IMR-90 (cell line): Measurements from ENCODE around the gene ABTB1. TPM values are rescaled to one million over a fixed set of nuclear protein-coding genes. Genes with fewer than 3 reads are reported as not detected.

Experiments used
- ATAC-seq: fragments of 200-7000 bp; cut with Tn5 transposase; 2 replicates; pipeline ENCODE4 v1.9.1; 2020; ENCODE audit warnings: low read depth, mild to moderate bottlenecking, moderate library complexity
- BruUV-seq: library from RNA; stranded (reverse); fragments of 400-500 nt; replicated peaks from 2 replicates; lab custom pipeline; 2021; lab: Mats Ljungman, UMichigan
- CTCF ChIA-PET: fragments of 300-600 bp; formaldehyde crosslinking; extraction: SDS; loops from one replicate; lab custom pipeline; 2021; ENCODE audit warnings: antibody characterized with exemption; lab: Yijun Ruan, JAX
- POLR2A ChIA-PET: fragments of 300-600 bp; sonication (Branson Sonifier 250); formaldehyde crosslinking; loops from one replicate; lab custom pipeline; 2022; ENCODE audit warnings: antibody characterized with exemption; ENCODE audit not compliant: unreplicated experiment; lab: Charles Lee
- DNase-seq: peaks from one replicate; pipeline ENCODE4 v3.0.0; 2013
- H2AFZ ChIP-seq: replicated peaks from 2 replicates; pipeline ENCODE3; 2013; ENCODE audit warnings: low read length, mild to moderate bottlenecking; ENCODE audit not compliant: poor library complexity
- H2AK5ac ChIP-seq: 2 replicates; pipeline ENCODE4 v1.6.1; 2013; ENCODE audit warnings: low read depth, low read length, inconsistent platforms
- H2AK9ac ChIP-seq: replicated peaks from 2 replicates; pipeline ENCODE3; 2013; ENCODE audit warnings: mild to moderate bottlenecking, low read depth, low read length, moderate library complexity; ENCODE audit not compliant: poor library complexity
- H2BK120ac ChIP-seq: 2 replicates; pipeline ENCODE4 v1.6.1; 2013; ENCODE audit warnings: low read depth, low read length, inconsistent platforms
- H2BK15ac ChIP-seq: 3 replicates; pipeline ENCODE4 v1.6.1; 2013; ENCODE audit warnings: low read depth, low read length, inconsistent platforms
- H2BK20ac ChIP-seq: 2 replicates; pipeline ENCODE4 v1.6.1; 2013; ENCODE audit warnings: low read depth, mild to moderate bottlenecking, inconsistent platforms, low read length, moderate library complexity
- H2BK5ac ChIP-seq: 2 replicates; pipeline ENCODE4 v1.6.1; 2013; ENCODE audit warnings: mild to moderate bottlenecking, low read depth, low read length, inconsistent platforms; ENCODE audit not compliant: poor library complexity, severe bottlenecking
- H3K14ac ChIP-seq: replicated peaks from 2 replicates; pipeline ENCODE4 v1.6.1; 2013; ENCODE audit warnings: low read depth, low read length, inconsistent platforms
- H3K18ac ChIP-seq: 2 replicates; pipeline ENCODE4 v1.6.1; 2013; ENCODE audit warnings: low read depth, low read length, control low read depth
- H3K23ac ChIP-seq: 2 replicates; pipeline ENCODE4 v1.6.1; 2013; ENCODE audit warnings: low read depth, low read length, inconsistent platforms
- H3K27ac ChIP-seq: 2 replicates; pipeline ENCODE4 v1.5.1; 2013; ENCODE audit warnings: mild to moderate bottlenecking, control low read depth, low read length; ENCODE audit not compliant: insufficient read depth
- H3K27me3 ChIP-seq: 2 replicates; pipeline ENCODE4 v1.6.1; 2013; ENCODE audit warnings: low read length; ENCODE audit not compliant: control insufficient read depth, insufficient read depth
- H3K36me3 ChIP-seq: 2 replicates; pipeline ENCODE4 v1.6.1; 2013; ENCODE audit warnings: low read length, mixed read lengths; ENCODE audit not compliant: control insufficient read depth, insufficient read depth
- H3K4ac ChIP-seq: 2 replicates; pipeline ENCODE4 v1.6.1; 2013; ENCODE audit warnings: low read depth, low read length, inconsistent platforms
- H3K4me1 ChIP-seq: 2 replicates; pipeline ENCODE4 v1.6.1; 2013; ENCODE audit warnings: low read length, mixed read lengths; ENCODE audit not compliant: control insufficient read depth, insufficient read depth
- H3K4me2 ChIP-seq: 2 replicates; pipeline ENCODE4 v1.6.1; 2013; ENCODE audit warnings: low read depth, mild to moderate bottlenecking, control low read depth, low read length, moderate library complexity
- H3K4me3 ChIP-seq: 2 replicates; pipeline ENCODE4 v1.5.1; 2013; ENCODE audit warnings: low read depth, mild to moderate bottlenecking, control low read depth, low read length, moderate library complexity; ENCODE audit not compliant: insufficient read depth
- H3K56ac ChIP-seq: 2 replicates; pipeline ENCODE4 v1.6.1; 2013; ENCODE audit warnings: low read length, inconsistent platforms; ENCODE audit not compliant: insufficient read depth; ENCODE audit errors: extremely low read depth
- H3K79me1 ChIP-seq, 2 experiments: 2 replicates each; pipeline ENCODE4 v1.6.1; 2013; ENCODE audit warnings: low read length in 2 of 2, inconsistent platforms in 1 of 2, low read depth in 1 of 2
- H3K9ac ChIP-seq: 2 replicates; pipeline ENCODE4 v1.6.1; 2013; ENCODE audit warnings: low read depth, low read length, control low read depth
- H3K9me1 ChIP-seq: 2 replicates; pipeline ENCODE4 v1.6.1; 2013; ENCODE audit warnings: low read length, inconsistent platforms; ENCODE audit not compliant: insufficient read depth
- H3K9me3 ChIP-seq: 2 replicates; pipeline ENCODE4 v1.6.1; 2013; ENCODE audit warnings: low read length; ENCODE audit not compliant: control insufficient read depth, insufficient read depth
- H4K20me1 ChIP-seq: 2 replicates; pipeline ENCODE4 v1.6.1; 2013; ENCODE audit warnings: low read length, inconsistent platforms; ENCODE audit not compliant: insufficient read depth
- H4K5ac ChIP-seq: 2 replicates; pipeline ENCODE4 v1.6.1; 2013; ENCODE audit warnings: mild to moderate bottlenecking, low read depth, low read length, control low read depth
- H4K8ac ChIP-seq, 2 experiments: 2 replicates each; pipeline ENCODE4 v1.6.1; 2013; ENCODE audit warnings: low read depth in 2 of 2, low read length in 2 of 2, control low read depth in 1 of 2, inconsistent platforms in 1 of 2
- H4K91ac ChIP-seq: 2 replicates; pipeline ENCODE4 v1.6.1; 2013; ENCODE audit warnings: low read depth, low read length, inconsistent platforms; ENCODE audit not compliant: insufficient read depth
- BHLHE40 ChIP-seq: fragments of 150-350 bp; IDR thresholded peaks from 2 replicates; pipeline ENCODE4 v1.6.1; 2016; ENCODE audit warnings: mild to moderate bottlenecking, low read depth, low read length
- CEBPB ChIP-seq: IDR thresholded peaks from 2 replicates; pipeline ENCODE4 v1.6.1; 2012; ENCODE audit warnings: low read depth, low read length, improper control_type of control experiment
- CHD1 ChIP-seq: IDR thresholded peaks from 2 replicates; pipeline ENCODE4 v1.6.1; 2012; ENCODE audit warnings: low read depth, low read length, improper control_type of control experiment
- FOS ChIP-seq: fragments of 150-350 bp; IDR thresholded peaks from 2 replicates; pipeline ENCODE4 v1.6.1; 2016; ENCODE audit warnings: low read depth, low read length
- MAFK ChIP-seq: IDR thresholded peaks from 2 replicates; pipeline ENCODE4 v1.6.1; 2012; ENCODE audit warnings: low read depth, low read length, improper control_type of control experiment
- MAZ ChIP-seq: IDR thresholded peaks from 2 replicates; pipeline ENCODE4 v1.6.1; 2012; ENCODE audit warnings: low read depth, mild to moderate bottlenecking, low read length, improper control_type of control experiment, moderate library complexity, borderline replicate concordance
- MXI1 ChIP-seq: IDR thresholded peaks from 2 replicates; pipeline ENCODE4 v1.6.1; 2012; ENCODE audit warnings: low read depth, mild to moderate bottlenecking, low read length, moderate library complexity, borderline replicate concordance
- NFE2L2 ChIP-seq: fragments of 150-350 bp; IDR thresholded peaks from 2 replicates; pipeline ENCODE4 v1.6.1; 2016; ENCODE audit warnings: low read depth, mild to moderate bottlenecking, low read length
- POLR2A ChIP-seq: IDR thresholded peaks from 2 replicates; pipeline ENCODE4 v1.6.1; 2012; ENCODE audit warnings: mild to moderate bottlenecking, low read depth, low read length
- RAD21 ChIP-seq: IDR thresholded peaks from 2 replicates; pipeline ENCODE4 v1.6.1; 2012; ENCODE audit warnings: low read length, improper control_type of control experiment
- RCOR1 ChIP-seq: IDR thresholded peaks from 2 replicates; pipeline ENCODE4 v1.6.1; 2012; ENCODE audit warnings: mild to moderate bottlenecking, low read length, improper control_type of control experiment; ENCODE audit not compliant: insufficient replicate concordance
- RFX5 ChIP-seq: IDR thresholded peaks from 2 replicates; pipeline ENCODE4 v1.8.0; 2012; ENCODE audit warnings: low read depth, mild to moderate bottlenecking, low read length, moderate library complexity
- SMC3 ChIP-seq: fragments of 150-350 bp; IDR thresholded peaks from 2 replicates; pipeline ENCODE4 v1.6.1; 2016; ENCODE audit warnings: low read depth, mild to moderate bottlenecking, antibody characterized with exemption, low read length, moderate library complexity
- WGBS, 2 experiments: methylation state at CpG; one replicate each; pipeline versions ENCODE4 v1.1.5 to v1.1.7; 2013; ENCODE audit warnings: missing lambda C conversion rate in 2 of 2; ENCODE audit not compliant: insufficient read length in 1 of 2; ENCODE audit errors: extremely low coverage in 2 of 2; 5-methylcytosine and 5-hydroxymethylcytosine counted together
- dilution Hi-C: fragments of 300-500 bp; cut with HindIII; formaldehyde crosslinking; loops from one replicate; pipeline ENCODE4 v1.14.3; 2018; ENCODE audit warnings: low sequenced_read_pairs; ENCODE audit not compliant: unreplicated experiment
- in situ Hi-C: fragments of 300-500 bp; cut with MboI; formaldehyde crosslinking; loops from 3 replicates; pipeline ENCODE4 v1.14.3; 2019; ENCODE audit warnings: low sequenced_read_pairs, inconsistent platforms, mixed read lengths
- intact Hi-C: fragments of 100-400 bp; cut with micrococcal nuclease; formaldehyde crosslinking; loops from 2 replicates; pipeline ENCODE4 v1.10.0; 2022
- polyA plus RNA-seq, 3 experiments: library from polyadenylated mRNA; depleted of rRNA; stranded (reverse); fragments of >200 nt; gene quantifications; 2 replicates each; pipeline ENCODE4 v1.2.3, GENCODE V29; 2012; ENCODE audit warnings: low replicate concordance in 1 of 3
- total RNA-seq: library from RNA; depleted of rRNA; stranded (reverse); fragments of >200 nt; gene quantifications from 2 replicates; pipeline ENCODE4 v1.2.3, GENCODE V29; 2012
- TF ChIP-seq, protein P1 (sequence below): fragments of 150-350 bp; IDR thresholded peaks from 2 replicates; pipeline ENCODE4 v1.6.1; 2017; ENCODE audit warnings: mild to moderate bottlenecking, antibody characterized with exemption, low read length, low read depth
- TF ChIP-seq, protein P2 (sequence below): conservative IDR thresholded peaks from 2 replicates; pipeline ENCODE4 v1.5.1; 2012; ENCODE audit warnings: mild to moderate bottlenecking, low read depth, low read length, improper control_type of control experiment

ABTB1 gene
- total and polyA plus RNA-seq, 2 of the 4 experiments (the other 2 are of a cell fraction): 3.2 to 23.0 TPM

DNA sequence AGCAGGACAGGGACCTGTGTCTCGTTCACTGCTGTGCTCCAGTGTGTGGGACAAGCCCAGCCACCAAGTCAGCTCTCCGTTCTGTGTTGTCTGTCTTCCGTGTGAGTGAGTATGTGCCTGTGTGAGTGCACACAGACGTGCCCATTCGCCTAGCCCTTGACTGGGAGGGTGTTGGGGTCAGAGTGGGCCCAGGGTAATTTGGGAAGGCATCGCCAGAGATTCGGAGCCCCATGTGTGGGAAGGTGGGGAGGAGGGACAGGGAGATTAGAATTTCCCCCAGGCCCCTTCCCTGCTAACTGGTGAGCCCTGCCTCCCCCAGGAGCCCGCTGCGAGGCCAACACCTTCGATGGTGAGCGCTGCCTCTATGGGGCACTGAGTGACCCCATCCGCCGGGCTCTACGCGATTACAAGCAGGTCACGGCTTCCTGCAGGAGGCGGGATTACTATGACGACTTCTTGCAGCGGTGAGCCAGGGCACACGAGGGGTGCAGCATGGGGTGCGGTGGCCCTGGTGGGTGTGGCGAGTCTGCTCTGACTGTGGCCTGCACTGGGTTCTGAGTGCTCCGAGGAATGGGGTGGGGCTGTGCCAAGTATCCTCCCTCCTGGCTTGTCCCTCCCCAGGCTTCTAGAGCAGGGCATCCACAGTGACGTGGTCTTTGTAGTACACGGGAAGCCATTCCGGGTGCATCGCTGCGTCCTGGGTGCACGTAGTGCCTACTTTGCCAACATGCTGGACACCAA, 3.1 kb downstream of the ABTB1 start:
- peaks cover 31% of the 10 kb centered on the region for H3K36me3 ChIP-seq
- no peak overlapping the region for H3K4me3 ChIP-seq
- ChIA-PET CTCF (no interaction called here), POLR2A (no interaction called here)
- peaks cover 19 to 33% of the 10 kb centered on the region in 2 experiments for H3K79me1 ChIP-seq
- no peak overlapping the region for H2BK15ac ChIP-seq
- no peak for DNase-seq
- no peak overlapping the region for H4K8ac ChIP-seq
- H2BK5ac ChIP-seq: no peak overlapping the region
- 93% methylated on average over 10 of the region's 29 CpGs; no CpG with 5 or more reads in 1 of the 2 experiments for WGBS, 2 experiments
- intact Hi-C loops: no loop called here
- no peak overlapping the region for H3K4me2 ChIP-seq
- no peak overlapping the region for H4K5ac ChIP-seq
- H3K4me1 ChIP-seq: peaks cover 10% of the 10 kb centered on the region
- BruUV-seq: no TSS peak
- no peak overlapping the region for H3K27ac ChIP-seq
- no peak overlapping the region for H3K4ac ChIP-seq
- no peaks in the 10 kb centered on the region; the same call in none of the 2 replicates for H4K20me1 ChIP-seq
- no peak overlapping the region for H3K14ac ChIP-seq
- no peak overlapping the region for H4K91ac ChIP-seq
- no peak overlapping the region for H3K18ac ChIP-seq
- no peak for ATAC-seq
- no peak overlapping the region for H3K9ac ChIP-seq
- H3K23ac ChIP-seq: no peak overlapping the region; the same call in 1 of the 2 replicates
- dilution Hi-C loops: no loop called here
- in situ Hi-C loops: no loop called here
- peak overlapping the region; percentile 50 for H2AK9ac ChIP-seq
- H2AK5ac ChIP-seq: no peak overlapping the region; the same call in 1 of the 2 replicates
- no peak overlapping the region for H2BK120ac ChIP-seq
- H3K9me3 ChIP-seq: no peaks in the 10 kb centered on the region
- no peak overlapping the region for H3K56ac ChIP-seq
- peak overlapping the region; percentile 51 for H2AFZ ChIP-seq
- no peaks in the 10 kb centered on the region for H3K27me3 ChIP-seq
- no peak overlapping the region for H2BK20ac ChIP-seq
- peaks cover 9% of the 10 kb centered on the region; the same call in 1 of the 2 replicates for H3K9me1 ChIP-seq
- TF ChIP-seq BHLHE40: no peak
- TF ChIP-seq RFX5: no peak
- TF ChIP-seq SMC3: no peak
- TF ChIP-seq, protein P1, sequence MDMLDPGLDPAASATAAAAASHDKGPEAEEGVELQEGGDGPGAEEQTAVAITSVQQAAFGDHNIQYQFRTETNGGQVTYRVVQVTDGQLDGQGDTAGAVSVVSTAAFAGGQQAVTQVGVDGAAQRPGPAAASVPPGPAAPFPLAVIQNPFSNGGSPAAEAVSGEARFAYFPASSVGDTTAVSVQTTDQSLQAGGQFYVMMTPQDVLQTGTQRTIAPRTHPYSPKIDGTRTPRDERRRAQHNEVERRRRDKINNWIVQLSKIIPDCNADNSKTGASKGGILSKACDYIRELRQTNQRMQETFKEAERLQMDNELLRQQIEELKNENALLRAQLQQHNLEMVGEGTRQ: no peak
- no peak for TF ChIP-seq NFE2L2
- no peak for TF ChIP-seq MAFK
- no peak for TF ChIP-seq POLR2A
- no peak for TF ChIP-seq CEBPB
- no peak for TF ChIP-seq FOS
- no peak for TF ChIP-seq RAD21
- TF ChIP-seq RCOR1: no peak
- TF ChIP-seq MAZ: no peak
- no peak for TF ChIP-seq CHD1
- TF ChIP-seq, protein P2, sequence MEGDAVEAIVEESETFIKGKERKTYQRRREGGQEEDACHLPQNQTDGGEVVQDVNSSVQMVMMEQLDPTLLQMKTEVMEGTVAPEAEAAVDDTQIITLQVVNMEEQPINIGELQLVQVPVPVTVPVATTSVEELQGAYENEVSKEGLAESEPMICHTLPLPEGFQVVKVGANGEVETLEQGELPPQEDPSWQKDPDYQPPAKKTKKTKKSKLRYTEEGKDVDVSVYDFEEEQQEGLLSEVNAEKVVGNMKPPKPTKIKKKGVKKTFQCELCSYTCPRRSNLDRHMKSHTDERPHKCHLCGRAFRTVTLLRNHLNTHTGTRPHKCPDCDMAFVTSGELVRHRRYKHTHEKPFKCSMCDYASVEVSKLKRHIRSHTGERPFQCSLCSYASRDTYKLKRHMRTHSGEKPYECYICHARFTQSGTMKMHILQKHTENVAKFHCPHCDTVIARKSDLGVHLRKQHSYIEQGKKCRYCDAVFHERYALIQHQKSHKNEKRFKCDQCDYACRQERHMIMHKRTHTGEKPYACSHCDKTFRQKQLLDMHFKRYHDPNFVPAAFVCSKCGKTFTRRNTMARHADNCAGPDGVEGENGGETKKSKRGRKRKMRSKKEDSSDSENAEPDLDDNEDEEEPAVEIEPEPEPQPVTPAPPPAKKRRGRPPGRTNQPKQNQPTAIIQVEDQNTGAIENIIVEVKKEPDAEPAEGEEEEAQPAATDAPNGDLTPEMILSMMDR: no peak
- no peak for TF ChIP-seq MXI1
